Activated naive CD8-positive, alpha-beta T cell treated with anti-CD3 and anti-CD28 coated beads, Interleukin-2, amount 10 ng/mL, durations not matched to agents 7 days and 5 days (primary cell): ENCODE data around the gene MS4A14. TPM values are rescaled to one million over a fixed set of nuclear protein-coding genes. Genes with fewer than 3 reads are reported as not detected.
"Not testable (repeated sequence)": the region's sequence is repeated elsewhere in the genome, so short reads cannot be mapped to it uniquely, and the experiment has no call there.

Experiments
- ATAC-seq: fragments of 150-1000 bp; cut with Tn5 transposase; one replicate; pipeline ENCODE4 v1.10.0; 2021; ENCODE audit warnings: low read depth, moderate library complexity
- POLR2A ChIA-PET: fragments of 350-600 bp; sonication (Branson Sonifier 250); formaldehyde crosslinking; loops from one replicate; lab custom pipeline; 2021; ENCODE audit warnings: antibody characterized with exemption; lab: Charles Lee
- DNase-seq: peaks from one replicate; pipeline ENCODE4 v3.0.0; 2021
- H3K27ac Mint-ChIP-seq: one replicate; pipeline ENCODE4 v1.8.0; 2022; ENCODE audit warnings: mild to moderate bottlenecking, mixed read lengths
- H3K27me3 Mint-ChIP-seq: one replicate; pipeline ENCODE4 v1.8.0; 2022; ENCODE audit warnings: mild to moderate bottlenecking, moderate library complexity, mixed read lengths
- H3K36me3 Mint-ChIP-seq: one replicate; pipeline ENCODE4 v1.8.0; 2021; ENCODE audit warnings: mild to moderate bottlenecking, mixed read lengths
- H3K4me1 Mint-ChIP-seq: one replicate; pipeline ENCODE4 v1.8.0; 2021; ENCODE audit warnings: mixed read lengths
- H3K4me3 Mint-ChIP-seq: one replicate; pipeline ENCODE4 v1.8.0; 2022; ENCODE audit warnings: mild to moderate bottlenecking, moderate library complexity, mixed read lengths
- H3K9me3 Mint-ChIP-seq: one replicate; pipeline ENCODE4 v1.8.0; 2021; ENCODE audit warnings: mixed read lengths
- total RNA-seq, 2 experiments: library from RNA; stranded (reverse); gene quantifications; one replicate each; pipeline ENCODE4 v1.2.3, GENCODE V29; 2021

MS4A14 gene
- under 1 TPM in 1 of 2 experiments, not detected in 1; 0.11 TPM for total RNA-seq

GRCh38 chr11:60396382-60396781 lies at the start of gene MS4A14:
Gene MS4A14, plus strand, starts transcription at chr11:60396459. Its CDS starts 120 bp downstream, at chr11:60396579.
- Mint-ChIP-seq H3K4me1 (no peaks in the 10 kb centered on the region), H3K9me3 (no peaks in the 10 kb centered on the region), H3K4me3 (no peak within 1 kb of the TSS), H3K36me3 (no peaks in the 10 kb centered on the region), H3K27ac (no peak within 1 kb of the TSS), H3K27me3 (peaks cover 8% of the 10 kb centered on the region)
- DNase-seq (no peak), ATAC-seq (no peak)
- POLR2A ChIA-PET, result no interaction called here

- Mint-ChIP-seq H3K4me3 (no peak overlapping the region), H3K27ac (no peak overlapping the region), H3K27me3 (peaks cover 7% of the 10 kb centered on the region), H3K36me3 (no peaks in the 10 kb centered on the region), H3K4me1 (no peaks in the 10 kb centered on the region), H3K9me3 (no peaks in the 10 kb centered on the region)
- ATAC-seq (no peak), DNase-seq (no peak)
- POLR2A ChIA-PET, result no interaction called here
Observed at GRCh38 chr11:60347084-60347797, 49.0 kb upstream of the MS4A14 start.

- Mint-ChIP-seq H3K27ac (no peak overlapping the region), H3K36me3 (no peaks in the 10 kb centered on the region), H3K4me3 (no peak overlapping the region), H3K9me3 (no peaks in the 10 kb centered on the region), H3K27me3 (peaks cover 7% of the 10 kb centered on the region), H3K4me1 (no peaks in the 10 kb centered on the region)
- DNase-seq (no peak), ATAC-seq (no peak)
- POLR2A ChIA-PET, result no interaction called here
Observed at GRCh38 chr11:60348116-60348515, 48.1 kb upstream of the MS4A14 start.

- H3K9me3 Mint-ChIP-seq, result no peaks in the 10 kb centered on the region
- ATAC-seq (no peak), DNase-seq (no peak)
- H3K27ac Mint-ChIP-seq, result no peak overlapping the region
- POLR2A ChIA-PET, result no interaction called here
- no peak overlapping the region for H3K4me3 Mint-ChIP-seq
- peaks cover 8% of the 10 kb centered on the region for H3K27me3 Mint-ChIP-seq
- no peaks in the 10 kb centered on the region for H3K36me3 Mint-ChIP-seq
- H3K4me1 Mint-ChIP-seq, result no peaks in the 10 kb centered on the region
Observed at GRCh38 chr11:60349990-60350389, 46.3 kb upstream of the MS4A14 start.

GRCh38 chr11:60357771-60358170 lies 38.5 kb upstream of the MS4A14 start:
- no peaks in the 10 kb centered on the region for H3K36me3 Mint-ChIP-seq
- no peak for DNase-seq
- no peaks in the 10 kb centered on the region for H3K4me1 Mint-ChIP-seq
- POLR2A ChIA-PET, result no interaction called here
- H3K27me3 Mint-ChIP-seq, result peaks cover 8% of the 10 kb centered on the region
- no peak overlapping the region for H3K4me3 Mint-ChIP-seq
- H3K27ac Mint-ChIP-seq, result no peak overlapping the region
- ATAC-seq, result no peak
- H3K9me3 Mint-ChIP-seq, result no peaks in the 10 kb centered on the region

GRCh38 chr11:60360621-60361020 lies 35.6 kb upstream of the MS4A14 start:
- POLR2A ChIA-PET, result no interaction called here
- Mint-ChIP-seq H3K27ac (no peak overlapping the region), H3K4me3 (no peak overlapping the region), H3K9me3 (no peaks in the 10 kb centered on the region), H3K4me1 (no peaks in the 10 kb centered on the region), H3K27me3 (peaks cover 19% of the 10 kb centered on the region), H3K36me3 (no peaks in the 10 kb centered on the region)
- ATAC-seq (no peak), DNase-seq (no peak)

GRCh38 chr11:60362241-60362640 lies 34.0 kb upstream of the MS4A14 start:
- ATAC-seq (no peak), DNase-seq (no peak)
- H3K27ac Mint-ChIP-seq, result no peak overlapping the region
- H3K27me3 Mint-ChIP-seq, result peaks cover 14% of the 10 kb centered on the region
- no peaks in the 10 kb centered on the region for H3K4me1 Mint-ChIP-seq
- POLR2A ChIA-PET, result no interaction called here
- H3K36me3 Mint-ChIP-seq, result no peaks in the 10 kb centered on the region
- no peaks in the 10 kb centered on the region for H3K9me3 Mint-ChIP-seq
- H3K4me3 Mint-ChIP-seq, result no peak overlapping the region

GRCh38 chr11:60363542-60364470 lies 32.5 kb upstream of the MS4A14 start:
- POLR2A ChIA-PET, result no interaction called here

GRCh38 chr11:60366262-60366904 lies 29.9 kb upstream of the MS4A14 start:
- H3K27ac Mint-ChIP-seq, H3K4me1 Mint-ChIP-seq, POLR2A ChIA-PET, ATAC-seq, DNase-seq, H3K9me3 Mint-ChIP-seq, H3K36me3 Mint-ChIP-seq, H3K4me3 Mint-ChIP-seq: not testable (repeated sequence)
- H3K27me3 Mint-ChIP-seq, result peaks cover 21% of the 10 kb centered on the region

More at GRCh38 chr11:60363542-60364470, 32.5 kb upstream of the MS4A14 start:
- no peaks in the 10 kb centered on the region for H3K4me1 Mint-ChIP-seq
- ATAC-seq (no peak), DNase-seq (peak; percentile 33)
- H3K4me3 Mint-ChIP-seq, result no peak overlapping the region
- H3K27me3 Mint-ChIP-seq, result peaks cover 14% of the 10 kb centered on the region
- H3K9me3 Mint-ChIP-seq, result no peaks in the 10 kb centered on the region
- no peaks in the 10 kb centered on the region for H3K36me3 Mint-ChIP-seq
- H3K27ac Mint-ChIP-seq, result no peak overlapping the region

- Mint-ChIP-seq H3K4me3 (no peak overlapping the region), H3K4me1 (no peaks in the 10 kb centered on the region), H3K27me3 (peaks cover 25% of the 10 kb centered on the region), H3K9me3 (no peaks in the 10 kb centered on the region), H3K27ac (no peak overlapping the region), H3K36me3 (no peaks in the 10 kb centered on the region)
- no peak for DNase-seq
- ATAC-seq, result no peak
- POLR2A ChIA-PET, result no interaction called here
Observed at GRCh38 chr11:60367009-60367408, 29.2 kb upstream of the MS4A14 start.

- Mint-ChIP-seq H3K4me1 (no peaks in the 10 kb centered on the region), H3K27me3 (peaks cover 25% of the 10 kb centered on the region), H3K4me3 (no peak overlapping the region), H3K27ac (no peak overlapping the region), H3K36me3 (no peaks in the 10 kb centered on the region), H3K9me3 (no peaks in the 10 kb centered on the region)
- no peak for ATAC-seq
- POLR2A ChIA-PET, result no interaction called here
- DNase-seq, result no peak
Observed at GRCh38 chr11:60367896-60368295, 28.4 kb upstream of the MS4A14 start.

GRCh38 chr11:60370252-60370810 lies 25.9 kb upstream of the MS4A14 start:
- DNase-seq, result no peak
- peaks cover 11% of the 10 kb centered on the region for H3K27me3 Mint-ChIP-seq
- H3K4me1 Mint-ChIP-seq, result no peaks in the 10 kb centered on the region
- H3K27ac Mint-ChIP-seq, result no peak overlapping the region
- no peak overlapping the region for H3K4me3 Mint-ChIP-seq
- no peak for ATAC-seq
- POLR2A ChIA-PET, result no interaction called here
- no peaks in the 10 kb centered on the region for H3K36me3 Mint-ChIP-seq
- H3K9me3 Mint-ChIP-seq, result no peaks in the 10 kb centered on the region

GRCh38 chr11:60370811-60371298 lies 25.4 kb upstream of the MS4A14 start:
- H3K4me3 Mint-ChIP-seq, result no peak overlapping the region
- ATAC-seq (no peak), DNase-seq (no peak)
- H3K36me3 Mint-ChIP-seq, result no peaks in the 10 kb centered on the region
- no peaks in the 10 kb centered on the region for H3K9me3 Mint-ChIP-seq
- POLR2A ChIA-PET, result no interaction called here
- H3K4me1 Mint-ChIP-seq, result no peaks in the 10 kb centered on the region
- H3K27ac Mint-ChIP-seq, result no peak overlapping the region
- H3K27me3 Mint-ChIP-seq, result peaks cover 11% of the 10 kb centered on the region
